Suprapubic skin (tissue), 3 donors: ENCODE results near the gene RFX5.

Experiments used
- CTCF ChIP-seq, 2 donors: fragments of 200-600 bp in 1 of 2; fragments of 450-650 bp in 1 of 2; sonication (generic) in 1 of 2; IDR thresholded peaks; one replicate each; pipeline ENCODE4 v1.5.1; 2016 to 2019; ENCODE audit warnings: antibody characterized with exemption in 2 of 2, mild to moderate bottlenecking in 1 of 2, moderate library complexity in 1 of 2
- EP300 ChIP-seq: sonication (generic); formaldehyde crosslinking; IDR thresholded peaks from one replicate; pipeline ENCODE4 v1.6.1; 2017; ENCODE audit warnings: antibody characterized with exemption
- POLR2A ChIP-seq, 2 donors: fragments of 450-650 bp; IDR thresholded peaks; one replicate each; pipeline ENCODE4 v1.6.1; 2017; ENCODE audit warnings: antibody characterized with exemption in 2 of 2, mild to moderate bottlenecking in 2 of 2, moderate library complexity in 2 of 2

GRCh38 chr1:151342569-151342968, 4.5 kb downstream of the RFX5 start:
- TF ChIP-seq CTCF (IDR thresholded peaks at IDR 0.05) (no peak), EP300 (no peak), POLR2A (IDR thresholded peaks at IDR 0.05) (no peak)
